Activated T-helper 17 cell treated with anti-CD3 and anti-CD28 coated beads, Interleukin-2, amount 50 U/mL, for 72 hours (primary cell): ENCODE results near the gene GAREM1. TPM values are rescaled to one million over a fixed set of nuclear protein-coding genes. Genes with fewer than 3 reads are reported as not detected.

Experiments
- ATAC-seq: fragments of 150-1000 bp; cut with Tn5 transposase; replicated peaks from 2 replicates; pipeline ENCODE4 v1.10.0; 2021; ENCODE audit warnings: mild to moderate bottlenecking, moderate library complexity
- H3K27ac Mint-ChIP-seq: one replicate; pipeline ENCODE4 v1.8.0; 2022; ENCODE audit warnings: mixed read lengths
- H3K27me3 Mint-ChIP-seq: one replicate; pipeline ENCODE4 v1.8.0; 2022; ENCODE audit warnings: mixed read lengths
- H3K36me3 Mint-ChIP-seq: one replicate; pipeline ENCODE4 v1.8.0; 2022; ENCODE audit warnings: low read depth, mild to moderate bottlenecking, mixed read lengths
- H3K4me1 Mint-ChIP-seq: one replicate; pipeline ENCODE4 v1.8.0; 2022; ENCODE audit warnings: mixed read lengths
- H3K4me3 Mint-ChIP-seq: one replicate; pipeline ENCODE4 v1.8.0; 2022; ENCODE audit warnings: mild to moderate bottlenecking, mixed read lengths
- H3K9me3 Mint-ChIP-seq: one replicate; pipeline ENCODE4 v1.8.0; 2022; ENCODE audit warnings: mixed read lengths
- total RNA-seq, 2 donors: library from RNA; stranded (reverse); gene quantifications; one replicate each; pipeline ENCODE4 v1.2.3, GENCODE V29; 2022

Gene GAREM1
- total RNA-seq, 2 donors from 2014 or later, result 0.32 TPM; not detected in 1

DNA sequence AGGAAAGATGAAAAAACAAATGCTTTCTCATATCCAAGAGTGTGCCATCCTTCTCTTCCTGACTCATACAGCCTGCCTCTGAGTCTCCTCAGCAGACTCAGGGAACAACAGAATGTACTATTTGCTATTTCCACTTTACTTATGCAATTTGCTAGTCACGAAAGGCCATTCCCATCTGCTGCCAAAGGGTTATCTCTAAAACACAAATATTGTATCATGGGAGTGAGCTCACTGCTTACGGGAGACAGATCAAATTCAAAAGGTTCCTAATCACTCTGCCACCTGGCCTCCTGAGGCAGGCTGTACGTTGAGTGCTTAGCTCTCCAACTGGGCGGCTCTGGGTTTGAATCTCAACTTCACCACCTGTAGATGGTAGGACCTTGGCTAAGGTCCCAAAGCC, 92.0 kb downstream of the GAREM1 start:
- ATAC-seq, result no peak
- H3K4me3 Mint-ChIP-seq, result no peak overlapping the region
- no peaks in the 10 kb centered on the region for H3K36me3 Mint-ChIP-seq
- H3K27ac Mint-ChIP-seq, result no peak overlapping the region
- H3K27me3 Mint-ChIP-seq, result peaks cover 11% of the 10 kb centered on the region
- no peaks in the 10 kb centered on the region for H3K9me3 Mint-ChIP-seq
- no peaks in the 10 kb centered on the region for H3K4me1 Mint-ChIP-seq

DNA sequence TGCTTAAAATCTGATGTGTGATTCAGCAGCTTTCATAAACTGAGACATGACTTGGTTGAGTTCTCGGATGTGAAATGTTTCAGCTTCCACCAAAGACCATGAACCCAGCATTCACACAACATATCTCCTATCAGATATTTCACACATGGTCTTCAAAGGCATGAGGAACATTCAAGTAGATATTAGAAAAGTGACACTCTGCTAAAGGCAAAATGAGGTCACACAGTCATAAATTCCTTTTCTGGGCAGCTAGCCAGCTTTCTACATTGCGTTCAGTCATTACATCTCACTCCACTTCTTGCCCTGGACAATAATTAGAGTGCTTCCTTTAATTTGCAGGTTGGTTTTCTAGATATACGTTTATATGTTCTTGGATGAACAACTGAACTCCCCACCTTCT, 96.7 kb downstream of the GAREM1 start:
- Mint-ChIP-seq H3K4me1 (no peaks in the 10 kb centered on the region), H3K36me3 (no peaks in the 10 kb centered on the region), H3K9me3 (no peaks in the 10 kb centered on the region), H3K27me3 (peaks cover 5% of the 10 kb centered on the region), H3K4me3 (no peak overlapping the region), H3K27ac (no peak overlapping the region)
- no peak for ATAC-seq

- no peak for ATAC-seq
- Mint-ChIP-seq H3K9me3 (no peaks in the 10 kb centered on the region), H3K27me3 (peaks cover under 1% of the 10 kb centered on the region), H3K4me3 (no peak overlapping the region), H3K27ac (no peak overlapping the region), H3K4me1 (no peaks in the 10 kb centered on the region), H3K36me3 (no peaks in the 10 kb centered on the region)
Measured at GRCh38 chr18:32373505-32373904, 97.2 kb downstream of the GAREM1 start.

DNA sequence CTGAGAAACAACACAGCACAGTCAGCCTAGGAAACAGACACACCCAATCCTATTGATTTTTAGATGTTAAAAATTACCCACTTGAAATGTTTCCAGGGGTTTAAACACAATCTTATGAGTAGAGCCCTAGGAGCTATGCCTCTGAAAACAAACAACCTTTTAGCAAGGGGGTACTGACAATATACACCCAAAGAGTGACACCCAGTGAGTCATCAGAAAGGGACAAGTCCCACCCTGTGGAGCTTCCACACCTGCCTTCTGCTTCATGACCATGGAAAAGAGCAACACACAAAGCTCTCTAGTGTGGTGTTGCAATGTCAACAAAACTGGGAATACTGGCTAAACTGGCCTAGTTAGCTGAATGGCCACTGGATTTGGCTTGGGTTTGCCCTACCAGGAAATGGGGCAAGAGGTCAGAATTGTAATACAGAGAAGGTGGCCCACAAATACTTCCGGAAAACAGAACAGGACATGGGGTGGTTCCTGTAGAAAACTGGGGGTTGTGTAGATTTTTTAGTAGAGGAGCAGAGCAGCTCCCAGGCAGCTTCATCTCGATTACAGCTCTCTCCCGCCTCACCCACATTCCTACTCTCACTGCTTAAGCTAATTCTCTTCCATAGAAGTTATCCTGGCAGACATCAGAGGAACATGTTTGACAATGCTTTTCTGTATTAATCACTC, 98.2 kb downstream of the GAREM1 start:
- Mint-ChIP-seq H3K36me3 (no peaks in the 10 kb centered on the region), H3K27ac (no peak overlapping the region), H3K4me1 (no peaks in the 10 kb centered on the region), H3K9me3 (no peaks in the 10 kb centered on the region), H3K4me3 (no peak overlapping the region), H3K27me3 (peaks cover 6% of the 10 kb centered on the region)
- no peak for ATAC-seq

- Mint-ChIP-seq H3K27ac (no peak overlapping the region), H3K27me3 (peaks cover 6% of the 10 kb centered on the region), H3K4me1 (no peaks in the 10 kb centered on the region), H3K36me3 (no peaks in the 10 kb centered on the region), H3K4me3 (no peak overlapping the region), H3K9me3 (no peaks in the 10 kb centered on the region)
- ATAC-seq, result no peak
Measured at GRCh38 chr18:32372047-32372380, 98.7 kb downstream of the GAREM1 start.

- H3K27me3 Mint-ChIP-seq, result peaks cover 6% of the 10 kb centered on the region
- H3K36me3 Mint-ChIP-seq, result no peaks in the 10 kb centered on the region
- H3K4me3 Mint-ChIP-seq, result no peak overlapping the region
- no peaks in the 10 kb centered on the region for H3K9me3 Mint-ChIP-seq
- no peak overlapping the region for H3K27ac Mint-ChIP-seq
- ATAC-seq, result no peak
- H3K4me1 Mint-ChIP-seq, result no peaks in the 10 kb centered on the region
Measured at GRCh38 chr18:32371384-32371783, 99.3 kb downstream of the GAREM1 start.

DNA sequence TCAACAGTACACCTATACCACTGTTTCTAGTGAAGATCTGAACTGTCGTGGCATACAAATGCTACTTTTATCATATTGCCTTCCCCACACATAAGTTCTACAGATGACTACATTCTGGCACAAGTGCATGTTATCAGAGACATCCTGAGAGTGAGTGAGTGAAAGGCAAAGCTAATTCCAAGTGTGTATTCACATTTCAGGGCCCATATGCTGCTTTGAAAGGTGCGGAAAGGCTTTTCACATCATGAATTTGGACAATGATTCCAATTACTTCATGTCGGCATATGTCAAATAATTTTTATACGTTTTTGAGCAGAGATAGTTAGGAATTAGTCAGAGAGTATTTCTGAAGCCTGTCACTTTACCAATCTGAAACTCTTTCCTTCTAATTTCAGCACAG, 101.7 kb downstream of the GAREM1 start:
- no peak overlapping the region for H3K4me3 Mint-ChIP-seq
- no peak for ATAC-seq
- peaks cover 9% of the 10 kb centered on the region for H3K27me3 Mint-ChIP-seq
- H3K4me1 Mint-ChIP-seq, result no peaks in the 10 kb centered on the region
- no peaks in the 10 kb centered on the region for H3K36me3 Mint-ChIP-seq
- no peaks in the 10 kb centered on the region for H3K9me3 Mint-ChIP-seq
- no peak overlapping the region for H3K27ac Mint-ChIP-seq

GRCh38 chr18:32368170-32368569, 102.5 kb downstream of the GAREM1 start:
- Mint-ChIP-seq H3K9me3 (no peaks in the 10 kb centered on the region), H3K36me3 (no peaks in the 10 kb centered on the region), H3K27ac (no peak overlapping the region), H3K4me3 (no peak overlapping the region), H3K4me1 (no peaks in the 10 kb centered on the region), H3K27me3 (peaks cover 9% of the 10 kb centered on the region)
- ATAC-seq, result no peak

DNA sequence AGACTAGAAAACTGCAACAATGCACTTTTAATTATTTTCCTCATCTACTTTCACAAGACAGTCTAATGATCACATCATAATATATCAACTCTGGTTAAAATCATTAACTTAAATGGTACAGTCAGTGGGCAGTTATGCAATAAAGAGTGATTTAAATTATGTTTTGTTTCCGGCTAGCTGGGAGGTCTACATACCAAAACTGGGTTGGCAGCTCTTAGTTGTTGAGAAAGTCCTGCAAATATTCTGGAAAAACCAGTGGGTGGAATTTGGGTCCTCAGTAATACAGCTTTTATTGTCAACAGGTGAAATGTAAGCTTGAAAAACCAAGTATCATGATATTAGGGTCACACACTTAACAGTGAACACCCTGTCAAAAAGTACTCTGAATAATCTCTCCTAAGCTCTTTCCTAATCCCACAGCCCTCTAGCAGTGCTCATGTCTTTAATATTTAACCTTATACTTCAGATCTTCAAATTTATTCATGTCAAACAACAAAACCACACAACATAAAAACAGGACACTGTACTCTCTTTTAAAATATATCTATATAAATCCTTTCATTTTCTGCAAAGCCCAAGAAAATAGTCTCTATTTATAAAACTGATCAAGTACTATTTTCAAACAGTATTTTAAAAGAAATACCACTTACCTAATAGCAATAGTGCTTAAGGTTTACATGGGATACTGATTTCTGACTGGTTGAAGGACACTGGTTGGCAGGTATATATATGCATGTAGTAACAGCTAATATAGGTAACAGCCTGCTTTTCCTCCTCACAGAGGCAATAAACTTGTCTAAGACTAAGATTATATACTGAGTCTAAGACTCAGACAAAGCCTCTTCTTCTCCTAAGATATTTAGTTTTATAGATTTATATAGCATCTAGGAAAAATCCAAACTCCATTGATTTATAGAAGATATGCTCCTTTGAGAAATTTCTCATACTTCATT, 103.8 kb downstream of the GAREM1 start:
- Mint-ChIP-seq H3K9me3 (no peaks in the 10 kb centered on the region), H3K4me3 (no peak overlapping the region), H3K4me1 (no peaks in the 10 kb centered on the region), H3K27me3 (peaks cover 15% of the 10 kb centered on the region), H3K27ac (no peak overlapping the region), H3K36me3 (no peaks in the 10 kb centered on the region)
- no peak for ATAC-seq

DNA sequence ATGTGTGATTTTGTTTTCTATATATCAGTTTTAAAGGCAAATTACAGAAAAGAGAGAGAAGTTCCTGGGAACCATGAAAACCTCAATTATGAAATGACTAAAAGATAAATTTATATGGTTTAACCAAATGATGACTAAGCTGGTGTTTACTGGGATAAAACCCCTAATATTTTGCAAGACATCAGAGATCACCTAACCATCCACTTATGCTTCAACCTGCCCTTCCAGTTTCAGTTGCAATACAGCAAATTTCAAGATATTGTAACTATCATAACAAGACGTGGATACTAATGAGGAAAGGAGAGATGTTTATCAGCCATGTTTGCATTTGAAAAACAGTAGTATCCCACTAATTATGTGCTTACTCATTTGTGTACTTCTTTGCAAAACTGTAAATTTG, 108.2 kb downstream of the GAREM1 start:
- Mint-ChIP-seq H3K4me1 (no peaks in the 10 kb centered on the region), H3K36me3 (no peaks in the 10 kb centered on the region), H3K27me3 (peaks cover 14% of the 10 kb centered on the region), H3K9me3 (no peaks in the 10 kb centered on the region), H3K27ac (no peak overlapping the region), H3K4me3 (no peak overlapping the region)
- ATAC-seq, result no peak

- no peaks in the 10 kb centered on the region for H3K36me3 Mint-ChIP-seq
- no peak for ATAC-seq
- H3K4me3 Mint-ChIP-seq, result no peak overlapping the region
- H3K27me3 Mint-ChIP-seq, result peaks cover 11% of the 10 kb centered on the region
- H3K4me1 Mint-ChIP-seq, result no peaks in the 10 kb centered on the region
- H3K27ac Mint-ChIP-seq, result no peak overlapping the region
- no peaks in the 10 kb centered on the region for H3K9me3 Mint-ChIP-seq
Measured at GRCh38 chr18:32360682-32361345, 109.9 kb downstream of the GAREM1 start.

GRCh38 chr18:32358529-32358928, 112.2 kb downstream of the GAREM1 start:
- no peak overlapping the region for H3K4me3 Mint-ChIP-seq
- H3K36me3 Mint-ChIP-seq, result no peaks in the 10 kb centered on the region
- no peak for ATAC-seq
- no peaks in the 10 kb centered on the region for H3K9me3 Mint-ChIP-seq
- H3K27me3 Mint-ChIP-seq, result peaks cover 11% of the 10 kb centered on the region
- H3K4me1 Mint-ChIP-seq, result no peaks in the 10 kb centered on the region
- no peak overlapping the region for H3K27ac Mint-ChIP-seq

- Mint-ChIP-seq H3K4me3 (no peak overlapping the region), H3K4me1 (no peaks in the 10 kb centered on the region), H3K9me3 (no peaks in the 10 kb centered on the region), H3K36me3 (no peaks in the 10 kb centered on the region), H3K27me3 (peaks cover 11% of the 10 kb centered on the region), H3K27ac (no peak overlapping the region)
- ATAC-seq, result no peak
Measured at GRCh38 chr18:32358075-32358474, 112.6 kb downstream of the GAREM1 start.

- Mint-ChIP-seq H3K27ac (no peak overlapping the region), H3K4me1 (no peaks in the 10 kb centered on the region), H3K27me3 (peaks cover 4% of the 10 kb centered on the region), H3K9me3 (no peaks in the 10 kb centered on the region), H3K36me3 (no peaks in the 10 kb centered on the region), H3K4me3 (no peak overlapping the region)
- no peak for ATAC-seq
Measured at GRCh38 chr18:32355896-32356295, 114.8 kb downstream of the GAREM1 start.

GRCh38 chr18:32354518-32354917, 116.2 kb downstream of the GAREM1 start:
- Mint-ChIP-seq H3K27ac (no peak overlapping the region), H3K27me3 (peaks cover 4% of the 10 kb centered on the region), H3K36me3 (no peaks in the 10 kb centered on the region), H3K4me3 (no peak overlapping the region), H3K4me1 (no peaks in the 10 kb centered on the region), H3K9me3 (no peaks in the 10 kb centered on the region)
- no peak for ATAC-seq
